DOHH2 (cell line): ENCODE results near the gene ITGA8.

Experiments used
- H3F3A ChIP-seq: fragments of 200-600 bp; sonication (generic), shearing (Covaris generic); 2 replicates; pipeline ENCODE4 v1.6.0; 2016; ENCODE audit warnings: antibody characterized with exemption, mild to moderate bottlenecking; ENCODE audit not compliant: control insufficient read depth, insufficient read depth
- H3K27ac ChIP-seq: fragments of 200-600 bp; sonication (generic); 2 replicates; pipeline ENCODE4 v1.5.1; 2014; ENCODE audit warnings: low read depth, mild to moderate bottlenecking, low read length, moderate library complexity
- H3K27me3 ChIP-seq: fragments of 200-600 bp; sonication (generic); 2 replicates; pipeline ENCODE4 v1.6.1; 2014; ENCODE audit warnings: mild to moderate bottlenecking, low read length, mixed read lengths; ENCODE audit not compliant: control insufficient read depth
- H3K36me3 ChIP-seq: fragments of 200-600 bp; sonication (generic); 2 replicates; pipeline ENCODE4 v1.6.1; 2014; ENCODE audit warnings: mild to moderate bottlenecking, low read length, moderate library complexity, mixed read lengths; ENCODE audit not compliant: control insufficient read depth
- H3K4me1 ChIP-seq: fragments of 200-600 bp; sonication (generic); 2 replicates; pipeline ENCODE4 v1.6.1; 2014; ENCODE audit warnings: mild to moderate bottlenecking, low read length, mixed read lengths; ENCODE audit not compliant: control insufficient read depth
- H3K4me2 ChIP-seq: fragments of 200-600 bp; sonication (generic); 2 replicates; pipeline ENCODE4 v1.6.0; 2014; ENCODE audit warnings: mild to moderate bottlenecking, low read length, moderate library complexity
- H3K4me3 ChIP-seq: fragments of 200-600 bp; sonication (generic); 2 replicates; pipeline ENCODE4 v1.5.1; 2014; ENCODE audit warnings: mild to moderate bottlenecking, low read length, mixed read lengths
- H3K79me2 ChIP-seq: fragments of 200-600 bp; sonication (generic); 2 replicates; pipeline ENCODE4 v1.6.1; 2014; ENCODE audit warnings: mild to moderate bottlenecking, low read length, mixed read lengths; ENCODE audit not compliant: control insufficient read depth
- H3K9me2 ChIP-seq: fragments of 200-600 bp; sonication (generic); replicated peaks from 2 replicates; pipeline ENCODE4 v1.6.1; 2014; ENCODE audit warnings: mild to moderate bottlenecking, low read length, mixed read lengths; ENCODE audit not compliant: control insufficient read depth
- H3K9me3 ChIP-seq: fragments of 200-600 bp; sonication (generic); 2 replicates; pipeline ENCODE4 v1.6.1; 2014; ENCODE audit warnings: antibody characterized with exemption, low read length, mixed read lengths; ENCODE audit not compliant: control insufficient read depth, insufficient read depth
- H4K20me1 ChIP-seq: fragments of 200-600 bp; sonication (generic); 2 replicates; pipeline ENCODE4 v1.6.0; 2014; ENCODE audit warnings: low read depth, mild to moderate bottlenecking, antibody characterized with exemption, low read length, moderate library complexity; ENCODE audit not compliant: control insufficient read depth, insufficient read depth
- CTCF ChIP-seq: fragments of 200-600 bp; sonication (generic); IDR thresholded peaks from one replicate; pipeline ENCODE4 v1.5.1; 2014; ENCODE audit warnings: antibody characterized with exemption, mild to moderate bottlenecking, low read depth, low read length; ENCODE audit not compliant: poor library complexity, severe bottlenecking
- EZH2phosphoT487 ChIP-seq: fragments of 200-600 bp; sonication (generic); IDR thresholded peaks from 2 replicates; pipeline ENCODE4 v1.6.1; 2017; ENCODE audit warnings: borderline replicate concordance, mild to moderate bottlenecking, antibody characterized with exemption, low read length, moderate library complexity, mixed read lengths

The ITGA8 gene

GRCh38 chr10:15510963-15511362 lies 208.8 kb downstream of the ITGA8 start:
- Histone ChIP-seq H3K4me1 (no peaks in the 10 kb centered on the region), H3K4me3 (no peak overlapping the region), H3K9me2 (no peaks in the 10 kb centered on the region), H3K27ac (no peak overlapping the region), H3K36me3 (no peaks in the 10 kb centered on the region), H3K4me2 (no peak overlapping the region), H3F3A (no peaks in the 10 kb centered on the region), H3K27me3 (no peaks in the 10 kb centered on the region), H3K9me3 (no peaks in the 10 kb centered on the region), H3K79me2 (no peaks in the 10 kb centered on the region), H4K20me1 (no peaks in the 10 kb centered on the region)
- TF ChIP-seq EZH2phosphoT487 (no peak), CTCF (no peak)

- Histone ChIP-seq H3K36me3 (no peaks in the 10 kb centered on the region), H3K27me3 (no peaks in the 10 kb centered on the region; the same call in 1 of the 2 replicates), H3F3A (no peaks in the 10 kb centered on the region), H3K9me2 (no peaks in the 10 kb centered on the region), H3K27ac (no peak overlapping the region), H4K20me1 (no peaks in the 10 kb centered on the region), H3K4me2 (no peak overlapping the region), H3K4me3 (no peak overlapping the region), H3K79me2 (no peaks in the 10 kb centered on the region), H3K4me1 (no peaks in the 10 kb centered on the region), H3K9me3 (no peaks in the 10 kb centered on the region)
- no peak for TF ChIP-seq CTCF
- TF ChIP-seq EZH2phosphoT487: no peak
Measured at GRCh38 chr10:15505329-15505728, 214.4 kb downstream of the ITGA8 start.

GRCh38 chr10:15504101-15504840 lies 215.5 kb downstream of the ITGA8 start:
- Histone ChIP-seq H3K9me2 (no peaks in the 10 kb centered on the region), H4K20me1 (no peaks in the 10 kb centered on the region), H3K27me3 (no peaks in the 10 kb centered on the region; the same call in 1 of the 2 replicates), H3K4me2 (no peak overlapping the region), H3F3A (no peaks in the 10 kb centered on the region), H3K9me3 (no peaks in the 10 kb centered on the region), H3K36me3 (no peaks in the 10 kb centered on the region), H3K4me1 (no peaks in the 10 kb centered on the region), H3K79me2 (no peaks in the 10 kb centered on the region), H3K4me3 (no peak overlapping the region), H3K27ac (no peak overlapping the region)
- TF ChIP-seq CTCF (no peak), EZH2phosphoT487 (no peak)
